GM12872 (cell line): ENCODE results near the gene LRIG1.

ENCODE experiments used
- TF ChIP-seq, protein P1 (sequence below): IDR thresholded peaks from 3 replicates; pipeline ENCODE4 v1.5.1; 2011; ENCODE audit warnings: low read depth, mild to moderate bottlenecking, low read length, moderate library complexity; ENCODE audit not compliant: insufficient read depth

Gene LRIG1

DNA sequence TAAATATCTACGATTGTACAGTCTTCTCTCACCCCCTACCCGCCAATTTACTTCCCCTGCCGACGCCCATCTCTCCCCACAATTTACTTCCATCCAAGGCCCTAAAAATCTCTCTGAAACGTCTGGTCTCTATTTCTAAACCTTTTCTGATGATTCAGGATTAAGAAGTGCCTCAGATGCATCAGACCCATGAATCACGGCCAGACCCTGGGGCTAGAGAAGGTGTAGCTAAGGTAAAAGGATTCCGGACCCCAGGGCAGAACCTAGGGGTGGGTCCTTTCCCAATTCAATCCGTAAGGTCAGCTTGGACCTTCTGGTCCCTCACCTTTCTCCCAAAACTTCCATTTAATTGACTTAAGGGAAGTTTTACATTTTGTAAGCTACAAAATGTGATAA lies 46.4 kb downstream of the LRIG1 start:
- TF ChIP-seq, protein P1, sequence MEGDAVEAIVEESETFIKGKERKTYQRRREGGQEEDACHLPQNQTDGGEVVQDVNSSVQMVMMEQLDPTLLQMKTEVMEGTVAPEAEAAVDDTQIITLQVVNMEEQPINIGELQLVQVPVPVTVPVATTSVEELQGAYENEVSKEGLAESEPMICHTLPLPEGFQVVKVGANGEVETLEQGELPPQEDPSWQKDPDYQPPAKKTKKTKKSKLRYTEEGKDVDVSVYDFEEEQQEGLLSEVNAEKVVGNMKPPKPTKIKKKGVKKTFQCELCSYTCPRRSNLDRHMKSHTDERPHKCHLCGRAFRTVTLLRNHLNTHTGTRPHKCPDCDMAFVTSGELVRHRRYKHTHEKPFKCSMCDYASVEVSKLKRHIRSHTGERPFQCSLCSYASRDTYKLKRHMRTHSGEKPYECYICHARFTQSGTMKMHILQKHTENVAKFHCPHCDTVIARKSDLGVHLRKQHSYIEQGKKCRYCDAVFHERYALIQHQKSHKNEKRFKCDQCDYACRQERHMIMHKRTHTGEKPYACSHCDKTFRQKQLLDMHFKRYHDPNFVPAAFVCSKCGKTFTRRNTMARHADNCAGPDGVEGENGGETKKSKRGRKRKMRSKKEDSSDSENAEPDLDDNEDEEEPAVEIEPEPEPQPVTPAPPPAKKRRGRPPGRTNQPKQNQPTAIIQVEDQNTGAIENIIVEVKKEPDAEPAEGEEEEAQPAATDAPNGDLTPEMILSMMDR: no peak

DNA sequence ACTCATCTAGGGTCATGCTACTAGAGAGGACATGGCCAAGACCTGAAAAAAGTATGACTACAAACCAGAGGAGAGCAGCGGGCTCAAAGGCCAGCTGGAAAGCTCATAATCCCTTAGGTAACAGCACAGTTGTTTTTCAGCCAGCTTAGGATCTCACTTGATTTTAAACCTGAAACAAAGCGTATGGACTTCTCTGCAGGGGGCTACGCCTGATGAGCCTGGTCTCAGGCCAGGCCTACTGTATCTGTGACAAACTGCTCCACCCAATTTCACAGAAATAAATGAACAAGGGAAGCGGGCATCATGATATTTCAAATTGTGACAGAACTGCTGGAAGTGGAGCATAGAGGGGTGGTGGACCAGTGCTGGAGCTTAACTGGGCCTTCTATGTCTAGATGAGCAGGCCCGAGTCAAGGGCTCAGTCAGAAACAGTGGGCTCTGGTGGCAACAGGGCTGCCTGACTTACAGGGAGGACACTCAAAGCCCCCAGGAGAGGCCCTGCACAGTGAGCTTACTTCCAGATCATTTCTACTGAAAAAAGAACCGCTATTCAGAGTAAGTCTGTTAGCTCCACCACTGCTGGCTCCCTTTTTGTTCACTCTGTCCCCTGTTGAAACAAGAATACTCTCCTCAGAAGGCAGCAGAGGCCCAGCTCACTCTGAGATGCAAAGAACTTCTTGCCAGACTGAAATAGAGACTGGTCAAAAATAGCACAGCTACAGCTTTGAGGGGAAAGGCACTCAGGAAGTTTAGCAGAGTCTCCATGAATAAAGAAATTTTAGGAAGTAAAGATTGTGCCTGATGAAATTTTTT lies 47.0 kb downstream of the LRIG1 start:
- TF ChIP-seq, protein P1: no peak

DNA sequence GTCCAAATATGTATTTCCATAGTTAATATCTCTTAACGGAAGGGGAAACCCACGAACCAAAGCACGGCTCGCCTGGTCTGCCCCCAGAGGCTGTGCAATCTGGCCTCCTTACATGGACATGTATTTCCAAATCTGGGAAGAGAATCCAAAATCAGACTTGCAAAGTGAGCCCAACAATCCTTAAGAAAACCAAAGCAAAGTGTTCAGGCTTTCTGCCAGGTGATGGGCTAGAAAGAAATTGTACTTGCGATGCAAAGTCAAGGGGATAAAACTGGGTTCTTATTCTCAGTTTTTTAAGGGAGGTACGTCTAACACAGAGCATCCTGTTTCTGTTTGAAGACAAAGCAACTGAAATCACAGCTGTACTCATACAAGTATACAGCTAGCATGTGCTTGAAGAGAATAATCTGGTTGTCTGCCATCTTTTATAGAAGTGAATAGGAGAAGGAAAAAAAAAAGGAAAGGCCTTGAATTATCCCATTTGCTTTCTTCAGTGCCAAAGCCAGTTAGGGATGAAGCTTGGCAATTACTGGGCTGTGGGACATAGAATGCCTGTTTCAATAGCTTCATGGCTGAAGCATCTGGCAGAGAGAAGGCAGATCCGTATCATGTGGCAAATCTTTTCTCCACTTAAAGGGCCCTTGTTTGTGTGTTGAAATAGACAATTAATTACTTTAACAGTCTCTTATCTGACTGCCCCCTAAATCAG lies 48.4 kb downstream of the LRIG1 start:
- TF ChIP-seq, protein P1: no peak

DNA sequence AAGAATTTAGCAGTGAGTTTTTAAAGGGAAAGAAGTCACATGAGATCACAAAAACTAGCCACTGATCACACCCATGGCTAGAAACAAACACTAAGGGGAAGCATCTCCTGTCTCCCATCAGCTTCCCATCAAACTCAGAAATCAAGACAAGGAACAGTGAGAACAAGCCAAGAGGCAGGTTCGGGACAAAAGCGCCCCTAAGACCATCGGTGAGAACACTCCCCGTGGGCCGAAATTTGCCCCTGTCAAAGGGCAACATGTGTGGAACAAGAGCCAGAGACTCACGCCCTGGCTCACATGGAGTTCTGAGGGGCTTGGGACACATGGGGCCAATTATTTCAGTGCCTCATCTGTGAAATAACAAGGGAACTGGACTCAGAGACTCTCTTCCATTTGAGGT lies 49.1 kb downstream of the LRIG1 start:
- TF ChIP-seq, protein P1: no peak

DNA sequence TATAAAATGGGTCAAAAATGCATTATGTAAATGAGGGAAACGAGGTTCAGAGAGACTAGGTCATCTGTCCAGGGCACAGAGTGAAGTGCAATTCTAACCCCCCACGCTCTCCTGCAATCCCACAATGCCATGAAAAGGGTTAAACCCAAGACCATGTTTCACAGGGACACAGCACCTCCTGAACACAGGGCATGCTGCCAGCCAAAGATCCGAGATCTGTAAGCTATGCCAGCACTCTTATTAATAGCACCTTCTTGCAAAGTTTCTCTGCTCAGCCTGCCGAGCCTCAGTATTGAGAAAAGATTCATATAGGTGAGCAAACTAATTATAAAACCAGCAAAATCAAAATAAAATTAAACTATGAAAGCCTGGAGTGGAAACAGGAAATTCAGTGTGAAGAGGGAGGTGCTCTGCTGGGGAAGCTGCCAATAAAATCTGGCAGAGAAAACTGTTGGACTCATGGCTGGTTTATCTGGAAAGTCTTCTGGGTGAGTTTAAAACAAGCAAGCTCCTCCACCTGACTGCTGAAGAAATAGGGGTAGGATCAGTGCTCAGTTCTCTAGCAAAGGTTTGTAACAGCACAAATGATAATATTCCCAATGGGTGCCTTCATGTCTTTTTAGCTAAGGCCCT lies 50.3 kb downstream of the LRIG1 start:
- TF ChIP-seq, protein P1: no peak

DNA sequence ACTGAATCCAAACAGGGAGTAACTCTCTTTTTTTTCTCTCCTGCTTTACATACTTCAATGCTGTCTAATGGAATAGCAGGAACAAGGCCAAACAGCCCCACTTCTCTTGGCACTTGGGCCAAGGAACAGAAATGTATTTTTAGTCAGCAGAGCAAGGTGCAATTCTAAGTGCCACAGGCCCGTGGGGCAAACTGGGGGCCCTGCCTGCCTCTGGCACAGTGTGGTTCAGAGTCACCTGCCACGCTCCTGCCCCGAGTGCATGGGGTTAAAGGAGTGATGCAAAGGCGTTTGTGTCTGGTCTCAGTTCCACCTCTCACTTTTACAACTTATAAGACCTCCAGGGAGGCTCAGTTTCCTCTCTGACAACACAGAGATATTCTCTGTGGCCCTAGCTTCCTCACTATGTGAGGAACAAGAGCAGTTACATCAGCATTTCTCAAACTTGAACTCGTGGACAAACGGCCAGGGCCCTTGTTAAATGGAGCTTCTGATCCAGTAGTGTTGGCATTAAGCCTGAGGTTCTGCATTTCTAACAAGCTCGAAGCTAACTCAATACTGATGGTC lies 51.3 kb downstream of the LRIG1 start:
- TF ChIP-seq, protein P1: no peak

DNA sequence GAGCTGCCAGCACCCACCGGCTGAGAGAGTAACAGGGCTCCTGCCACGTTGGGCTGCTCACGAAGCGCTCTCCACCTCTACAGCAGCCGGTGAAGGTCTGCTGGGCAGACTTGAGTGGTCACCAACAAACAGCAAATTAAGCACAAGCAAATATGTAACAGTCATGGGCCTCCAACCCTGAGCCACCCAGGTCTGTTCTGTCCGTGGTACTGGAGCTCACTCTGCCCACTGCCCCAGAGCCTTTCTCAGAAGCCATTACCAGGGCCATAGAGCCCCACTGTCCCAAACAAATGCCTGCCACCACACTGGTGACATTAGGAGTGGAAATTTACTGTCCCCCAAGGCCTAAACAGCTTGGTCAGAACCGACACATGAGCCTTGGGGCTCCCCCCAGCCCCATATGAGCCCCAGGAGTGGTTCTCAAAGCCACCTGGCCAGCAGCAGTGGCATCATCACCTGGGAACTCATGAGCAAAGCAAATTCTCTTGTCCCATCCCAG lies 56.6 kb downstream of the LRIG1 start:
- TF ChIP-seq, protein P1: no peak
